ENCODE measurements around the gene S100A12.
"Not testable (repeated sequence)": the region's sequence is repeated elsewhere in the genome, so short reads cannot be mapped to it uniquely, and the experiment has no call there.

S100A12 gene

DNA sequence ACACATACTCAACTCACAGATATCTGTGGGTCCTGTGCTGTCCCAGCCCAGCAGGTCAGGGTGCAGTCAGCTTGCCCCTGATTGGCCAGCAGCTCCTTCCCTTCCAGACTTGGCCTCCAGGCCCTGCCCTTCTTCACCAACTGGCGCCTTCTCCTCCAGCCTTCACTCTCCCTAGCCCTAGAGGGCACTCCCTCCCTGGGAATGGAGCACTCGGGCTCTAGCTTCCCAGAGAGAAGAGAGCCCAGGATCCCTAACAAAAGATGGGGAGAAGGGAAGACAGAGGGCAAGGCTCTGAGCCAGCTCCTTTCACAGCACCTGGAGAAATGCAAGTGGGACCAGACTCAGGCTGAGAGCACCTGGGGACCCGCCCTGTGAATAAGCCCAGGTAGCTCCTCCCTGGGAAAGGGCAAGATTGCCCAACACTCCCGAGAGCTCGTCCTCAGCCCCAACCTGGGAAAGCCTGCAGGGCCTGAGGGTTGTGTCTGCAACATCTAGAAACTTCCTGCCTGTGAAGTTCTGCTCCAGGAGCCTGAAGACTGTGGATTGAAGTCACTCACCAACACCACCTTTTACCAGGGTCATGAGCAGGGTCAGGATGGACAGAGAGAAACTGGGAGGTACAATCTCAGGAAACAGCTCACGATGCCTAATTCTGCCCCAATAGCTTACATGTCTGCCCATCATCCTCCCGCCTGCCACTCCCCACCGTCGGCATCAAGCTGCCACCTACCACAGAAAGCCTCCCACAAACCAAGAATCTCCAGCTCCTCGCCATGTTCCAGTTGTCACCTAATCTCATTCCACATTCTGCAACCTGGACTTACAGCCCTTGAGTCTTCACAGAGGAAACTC, 26.7 kb downstream of the S100A12 start, which contains the start of gene PGLYRP4:
Gene PGLYRP4, minus strand, starts transcription at position 331 of the 852 bp plus-strand sequence. CDS start 909 bp downstream, outside the sequence.
- DNase-seq (ENCODE audit: low read depth): no peak
- H3K4me3 ChIP-seq (ENCODE audit: low read length): no peak within 1 kb of the TSS
- TF ChIP-seq, protein P1, sequence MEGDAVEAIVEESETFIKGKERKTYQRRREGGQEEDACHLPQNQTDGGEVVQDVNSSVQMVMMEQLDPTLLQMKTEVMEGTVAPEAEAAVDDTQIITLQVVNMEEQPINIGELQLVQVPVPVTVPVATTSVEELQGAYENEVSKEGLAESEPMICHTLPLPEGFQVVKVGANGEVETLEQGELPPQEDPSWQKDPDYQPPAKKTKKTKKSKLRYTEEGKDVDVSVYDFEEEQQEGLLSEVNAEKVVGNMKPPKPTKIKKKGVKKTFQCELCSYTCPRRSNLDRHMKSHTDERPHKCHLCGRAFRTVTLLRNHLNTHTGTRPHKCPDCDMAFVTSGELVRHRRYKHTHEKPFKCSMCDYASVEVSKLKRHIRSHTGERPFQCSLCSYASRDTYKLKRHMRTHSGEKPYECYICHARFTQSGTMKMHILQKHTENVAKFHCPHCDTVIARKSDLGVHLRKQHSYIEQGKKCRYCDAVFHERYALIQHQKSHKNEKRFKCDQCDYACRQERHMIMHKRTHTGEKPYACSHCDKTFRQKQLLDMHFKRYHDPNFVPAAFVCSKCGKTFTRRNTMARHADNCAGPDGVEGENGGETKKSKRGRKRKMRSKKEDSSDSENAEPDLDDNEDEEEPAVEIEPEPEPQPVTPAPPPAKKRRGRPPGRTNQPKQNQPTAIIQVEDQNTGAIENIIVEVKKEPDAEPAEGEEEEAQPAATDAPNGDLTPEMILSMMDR (conservative IDR thresholded peaks at IDR 0.05; ENCODE audit: low read depth, low read length): no peak

DNA sequence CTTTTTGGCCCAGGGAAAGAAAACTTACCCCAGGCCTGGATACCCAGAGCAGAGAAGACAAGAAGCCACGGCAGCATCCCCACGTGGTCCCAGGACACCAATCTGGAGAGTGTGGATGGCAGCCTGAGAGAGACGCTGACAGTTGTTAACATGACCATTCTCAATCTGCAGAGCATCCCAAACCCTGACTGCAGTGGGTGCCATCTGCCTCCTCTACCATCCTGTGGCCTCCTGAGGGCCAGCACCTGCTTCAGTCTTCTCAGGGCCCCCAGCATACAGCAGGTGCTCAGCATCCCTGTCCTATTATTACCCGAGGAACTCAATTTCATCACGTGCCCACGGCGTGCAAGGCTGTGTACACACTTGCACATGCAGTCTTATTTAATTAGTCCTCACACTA, 27.6 kb downstream of the S100A12 start:
- TF ChIP-seq, protein P1 (conservative IDR thresholded peaks at IDR 0.05; ENCODE audit: low read depth, low read length): no peak
- no peak for DNase-seq (ENCODE audit: low read depth)
- H3K4me3 ChIP-seq (ENCODE audit: low read length): no peak overlapping the region

DNA sequence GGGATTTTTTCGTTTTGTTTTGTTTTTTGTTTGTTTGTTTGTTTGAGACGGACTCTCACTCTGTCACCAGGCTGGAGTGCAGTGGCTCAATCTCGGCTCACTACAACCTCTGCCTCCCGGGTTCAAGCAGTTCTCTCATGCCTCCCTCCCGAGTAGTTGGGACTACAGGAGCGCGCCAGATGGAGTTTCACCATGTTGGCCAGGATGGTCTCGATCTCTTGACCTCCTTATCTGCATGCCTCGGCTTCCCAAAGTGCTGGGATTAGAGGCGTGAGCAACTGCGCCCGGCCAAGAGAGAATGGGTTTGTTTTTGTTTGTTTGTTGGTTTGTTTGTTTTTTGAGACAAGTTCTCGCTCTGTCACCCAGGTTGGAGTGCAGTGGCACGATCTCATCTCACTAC, 28.4 kb downstream of the S100A12 start:
- not testable (repeated sequence) for DNase-seq (ENCODE audit: low read depth); H3K4me3 ChIP-seq (ENCODE audit: low read length)

DNA sequence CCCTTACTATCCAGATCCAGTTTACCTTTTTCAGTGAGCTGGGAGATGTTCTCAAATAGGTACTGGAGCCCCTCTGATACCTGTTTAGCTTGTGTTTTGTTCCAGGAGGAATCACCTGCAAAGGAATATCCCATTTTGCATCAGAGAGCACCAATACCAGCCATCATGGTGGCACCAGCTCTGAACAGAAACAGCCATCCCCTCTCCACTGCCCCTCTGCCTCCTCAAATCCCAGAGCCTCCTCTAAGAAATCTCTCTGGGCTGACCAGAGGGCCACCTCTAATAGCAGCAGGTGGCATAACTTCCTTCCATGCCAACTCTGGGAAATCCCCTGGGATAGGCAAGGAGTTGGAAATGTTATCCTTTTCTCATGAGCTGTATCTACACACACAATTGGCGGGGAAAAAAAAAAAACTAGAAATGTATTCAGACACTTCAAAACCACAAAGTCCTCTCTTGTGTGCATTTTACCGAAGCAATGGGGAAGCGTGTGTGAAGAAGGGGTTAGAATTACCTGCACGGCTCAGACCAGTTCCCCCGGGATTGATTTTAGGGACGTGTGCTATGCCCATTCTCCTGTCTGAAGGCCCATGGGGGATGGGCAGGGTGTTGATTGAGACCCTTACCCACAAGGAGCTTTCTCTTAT, 29.2 kb downstream of the S100A12 start:
- TF ChIP-seq, protein P1 (conservative IDR thresholded peaks at IDR 0.05; ENCODE audit: low read depth, low read length): no peak
- no peak overlapping the region for H3K4me3 ChIP-seq (ENCODE audit: low read length)
- DNase-seq (ENCODE audit: low read depth): no peak

DNA sequence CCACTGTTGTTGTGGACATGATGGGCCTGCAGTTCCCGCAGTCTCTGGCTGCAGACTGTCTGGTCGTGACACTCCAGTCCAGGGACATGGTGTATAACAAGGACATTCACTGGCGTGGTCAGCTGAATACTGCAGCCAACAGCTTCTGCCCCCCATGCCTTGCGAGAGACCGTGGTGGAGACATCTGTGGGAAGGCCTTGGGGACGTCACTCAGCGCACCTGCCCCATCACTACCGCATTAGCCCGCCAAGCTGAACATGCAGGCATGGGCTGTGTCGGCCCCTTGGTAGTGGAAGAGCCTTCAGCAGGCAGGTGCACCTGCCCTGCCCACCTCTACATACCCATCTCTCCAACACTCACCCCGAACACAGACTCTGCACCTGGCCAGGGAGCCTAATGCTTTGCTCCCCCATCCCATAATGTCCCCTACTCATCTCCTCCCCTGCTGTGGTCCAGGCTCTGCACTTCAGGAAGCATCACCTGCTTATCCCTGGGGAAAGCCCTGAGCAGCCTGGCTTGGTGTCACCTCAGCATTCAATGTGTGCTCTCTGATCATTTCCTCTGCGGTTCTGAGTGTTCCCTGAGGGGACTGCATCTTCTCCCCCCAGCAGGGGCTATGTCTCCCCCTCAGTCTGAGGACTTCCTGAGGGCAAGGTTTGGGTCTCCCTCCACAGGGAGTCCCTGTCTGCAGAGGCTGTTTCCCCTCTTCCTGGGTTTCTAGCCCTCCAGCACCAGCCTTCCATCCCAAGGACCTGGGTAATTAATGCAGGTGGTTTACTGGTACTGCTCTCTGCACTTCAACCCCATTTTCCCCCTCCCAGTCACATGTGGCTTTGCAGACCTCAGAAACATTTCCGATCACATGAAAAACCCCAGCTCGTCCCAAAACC, 30.0 kb downstream of the S100A12 start:
- DNase-seq (ENCODE audit: low read depth): no peak
- no peak overlapping the region for H3K4me3 ChIP-seq (ENCODE audit: low read length)
- TF ChIP-seq, protein P1 (conservative IDR thresholded peaks at IDR 0.05; ENCODE audit: low read depth, low read length): no peak

DNA sequence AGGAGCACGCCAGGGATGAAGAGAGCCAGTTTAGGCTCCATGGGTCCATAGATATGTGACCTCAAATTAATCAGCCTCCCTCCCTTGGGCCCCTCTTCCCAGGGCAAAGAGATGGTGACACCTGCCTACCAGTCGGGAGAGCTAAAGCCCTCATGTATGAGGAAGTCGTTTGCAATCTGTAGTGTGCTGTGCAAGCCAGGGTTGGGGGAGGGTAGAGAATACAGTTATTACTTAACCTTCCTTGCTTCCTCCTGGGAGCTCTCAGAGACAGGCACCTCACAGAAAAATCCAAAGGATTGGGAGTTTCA, 30.7 kb downstream of the S100A12 start:
- no peak overlapping the region for H3K4me3 ChIP-seq (ENCODE audit: low read length)
- no peak for DNase-seq (ENCODE audit: low read depth)
- TF ChIP-seq, protein P1 (conservative IDR thresholded peaks at IDR 0.05; ENCODE audit: low read depth, low read length): no peak
